ENCODE measurements around the gene ICAM4.

DNA sequence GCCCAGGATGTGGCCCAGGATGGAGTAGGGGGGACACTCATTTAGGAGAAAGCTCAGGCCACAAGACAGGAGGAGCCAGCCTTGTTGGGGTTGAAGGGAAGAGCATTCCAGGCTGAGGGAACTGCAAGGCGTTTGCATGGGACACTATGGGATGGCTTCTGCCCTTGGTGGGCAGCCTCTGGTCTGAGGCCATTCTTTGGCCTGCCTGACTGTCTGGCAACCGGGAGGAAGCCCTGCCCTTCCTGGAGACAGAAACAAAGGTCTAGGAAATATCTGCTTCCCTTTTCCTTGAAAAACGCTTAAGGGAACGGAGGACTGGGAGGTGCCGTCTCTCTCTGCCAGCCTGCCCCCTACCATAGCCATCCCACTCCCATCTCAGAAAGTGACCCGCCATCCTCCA lies 18.7 kb upstream of the ICAM4 start:
- TF ChIP-seq, protein P1, sequence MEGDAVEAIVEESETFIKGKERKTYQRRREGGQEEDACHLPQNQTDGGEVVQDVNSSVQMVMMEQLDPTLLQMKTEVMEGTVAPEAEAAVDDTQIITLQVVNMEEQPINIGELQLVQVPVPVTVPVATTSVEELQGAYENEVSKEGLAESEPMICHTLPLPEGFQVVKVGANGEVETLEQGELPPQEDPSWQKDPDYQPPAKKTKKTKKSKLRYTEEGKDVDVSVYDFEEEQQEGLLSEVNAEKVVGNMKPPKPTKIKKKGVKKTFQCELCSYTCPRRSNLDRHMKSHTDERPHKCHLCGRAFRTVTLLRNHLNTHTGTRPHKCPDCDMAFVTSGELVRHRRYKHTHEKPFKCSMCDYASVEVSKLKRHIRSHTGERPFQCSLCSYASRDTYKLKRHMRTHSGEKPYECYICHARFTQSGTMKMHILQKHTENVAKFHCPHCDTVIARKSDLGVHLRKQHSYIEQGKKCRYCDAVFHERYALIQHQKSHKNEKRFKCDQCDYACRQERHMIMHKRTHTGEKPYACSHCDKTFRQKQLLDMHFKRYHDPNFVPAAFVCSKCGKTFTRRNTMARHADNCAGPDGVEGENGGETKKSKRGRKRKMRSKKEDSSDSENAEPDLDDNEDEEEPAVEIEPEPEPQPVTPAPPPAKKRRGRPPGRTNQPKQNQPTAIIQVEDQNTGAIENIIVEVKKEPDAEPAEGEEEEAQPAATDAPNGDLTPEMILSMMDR (IDR thresholded peaks at IDR 0.05) = no peak
- TF ChIP-seq EP300 (IDR thresholded peaks at IDR 0.05) = peak in 1 of 2 donors; percentile 34

All from tibial nerve (tissue), 4 donors.